Neuronal stem cell (in vitro differentiated cells): ENCODE measurements around the gene CTNND2.

Experiments used
- DNase-seq: peaks from one replicate; pipeline ENCODE4 v3.0.0-alpha.2; 2013; ENCODE audit warnings: low spot score
- H2AFZ ChIP-seq: one replicate; pipeline ENCODE4 v1.6.1; 2013; ENCODE audit warnings: mild to moderate bottlenecking, low read length, inconsistent platforms
- H2AK5ac ChIP-seq: 2 replicates; pipeline ENCODE4 v1.6.1; 2013; ENCODE audit warnings: low read depth, mild to moderate bottlenecking, inconsistent platforms, low read length, moderate library complexity, mixed read lengths
- H2BK120ac ChIP-seq: 2 replicates; pipeline ENCODE4 v1.6.1; 2013; ENCODE audit warnings: low read depth, mild to moderate bottlenecking, inconsistent platforms, low read length, moderate library complexity, mixed read lengths
- H2BK12ac ChIP-seq: one replicate; pipeline ENCODE4 v1.6.1; 2013; ENCODE audit warnings: low read length, inconsistent platforms
- H2BK15ac ChIP-seq: 2 replicates; pipeline ENCODE4 v1.6.1; 2013; ENCODE audit warnings: mild to moderate bottlenecking, low read length, inconsistent platforms, mixed read lengths
- H2BK5ac ChIP-seq: one replicate; pipeline ENCODE4 v1.6.1; 2013; ENCODE audit warnings: inconsistent platforms, mild to moderate bottlenecking, low read length, moderate library complexity
- H3K14ac ChIP-seq: one replicate; pipeline ENCODE4 v1.6.1; 2013; ENCODE audit warnings: low read length, inconsistent platforms
- H3K18ac ChIP-seq: 2 replicates; pipeline ENCODE4 v1.6.1; 2013; ENCODE audit warnings: low read length, inconsistent platforms
- H3K23ac ChIP-seq: 2 replicates; pipeline ENCODE4 v1.6.1; 2013; ENCODE audit warnings: low read depth, mild to moderate bottlenecking, mixed read lengths, low read length, inconsistent platforms; ENCODE audit not compliant: poor library complexity
- H3K27ac ChIP-seq: replicated peaks from 3 replicates; pipeline ENCODE4 v1.5.1; 2013; ENCODE audit warnings: low read length, inconsistent platforms
- H3K27me3 ChIP-seq, 3 experiments: 2 replicates each; pipeline ENCODE4 v1.6.1; 2013; ENCODE audit warnings: low read length in 3 of 3, mild to moderate bottlenecking in 2 of 3, inconsistent platforms in 1 of 3, low read depth in 1 of 3, mixed read lengths in 1 of 3, moderate library complexity in 1 of 3; ENCODE audit not compliant: control insufficient read depth in 3 of 3, insufficient read depth in 3 of 3
- H3K36me3 ChIP-seq, 2 donors: replicated peaks in 1 of 2; 2 replicates each; pipeline ENCODE4 v1.6.1; 2013; ENCODE audit warnings: low read length in 2 of 2; ENCODE audit not compliant: control insufficient read depth in 2 of 2, insufficient read depth in 2 of 2
- H3K4ac ChIP-seq: 2 replicates; pipeline ENCODE4 v1.6.1; 2013; ENCODE audit warnings: inconsistent platforms, mild to moderate bottlenecking, low read length, moderate library complexity
- H3K4me1 ChIP-seq, 2 donors: 1 replicate in 1 of 2; 2 replicates in 1 of 2; pipeline ENCODE4 v1.6.1; 2013; ENCODE audit warnings: low read length in 2 of 2, low read depth in 1 of 2; ENCODE audit not compliant: control insufficient read depth in 2 of 2, insufficient read depth in 1 of 2
- H3K4me2 ChIP-seq: one replicate; pipeline ENCODE4 v1.6.1; 2013; ENCODE audit warnings: mild to moderate bottlenecking, low read length, inconsistent platforms; ENCODE audit not compliant: insufficient read depth, poor library complexity, severe bottlenecking
- H3K4me3 ChIP-seq, 2 donors: 2 replicates each; pipeline ENCODE4 v1.5.1; 2013; ENCODE audit warnings: low read length in 2 of 2, mild to moderate bottlenecking in 2 of 2, inconsistent platforms in 1 of 2, moderate library complexity in 1 of 2
- H3K79me1 ChIP-seq: one replicate; pipeline ENCODE4 v1.6.1; 2013; ENCODE audit warnings: low read depth, mild to moderate bottlenecking, inconsistent platforms, low read length, moderate library complexity
- H3K9ac ChIP-seq: one replicate; pipeline ENCODE4 v1.6.1; 2013; ENCODE audit warnings: mild to moderate bottlenecking, low read depth, low read length, inconsistent platforms; ENCODE audit not compliant: poor library complexity
- H3K9me3 ChIP-seq, 2 donors: replicated peaks in 1 of 2; 2 replicates each; pipeline versions ENCODE3 to v1.6.1; 2013; ENCODE audit warnings: low read length in 2 of 2, mild to moderate bottlenecking in 2 of 2, inconsistent platforms in 1 of 2, low read depth in 1 of 2, mixed read lengths in 1 of 2, moderate library complexity in 1 of 2; ENCODE audit not compliant: control insufficient read depth in 2 of 2, insufficient read depth in 1 of 2
- H4K8ac ChIP-seq: one replicate; pipeline ENCODE4 v1.6.1; 2013; ENCODE audit warnings: low read depth, mild to moderate bottlenecking, inconsistent platforms, low read length, moderate library complexity
- H4K91ac ChIP-seq: one replicate; pipeline ENCODE4 v1.6.1; 2013; ENCODE audit warnings: low read length, low read depth, mild to moderate bottlenecking, inconsistent platforms; ENCODE audit not compliant: poor library complexity
- WGBS, 2 donors: extraction: QIAGEN DNeasy Blood & Tissue Kit; methylation state at CpG; one replicate each; pipeline ENCODE4 v1.1.7; 2013; ENCODE audit warnings: missing lambda C conversion rate in 2 of 2, mixed read lengths in 1 of 2; ENCODE audit not compliant: insufficient read length in 2 of 2, insufficient replicate concordance in 1 of 2; ENCODE audit errors: extremely low coverage in 2 of 2; 5-methylcytosine and 5-hydroxymethylcytosine counted together

CTNND2 gene

GRCh38 chr5:11304641-11305040, 599.6 kb downstream of the CTNND2 start:
- Histone ChIP-seq H3K4me2 (no peak overlapping the region), H3K79me1 (no peaks in the 10 kb centered on the region), H4K91ac (no peak overlapping the region), H3K9ac (no peak overlapping the region), H2BK15ac (no peak overlapping the region), H2AFZ (no peak overlapping the region), H3K4me3 (no peak overlapping the region), H3K27me3 (no peaks in the 10 kb centered on the region), H4K8ac (no peak overlapping the region), H3K4ac (no peak overlapping the region), H2BK12ac (no peak overlapping the region), H3K36me3 (no peaks in the 10 kb centered on the region), H2BK5ac (no peak overlapping the region), H2BK120ac (no peak overlapping the region), H3K23ac (no peak overlapping the region), H3K27ac (no peak overlapping the region), H2AK5ac (no peak overlapping the region), H3K18ac (peak overlapping the region; percentile 62), H3K14ac (no peak overlapping the region), H3K9me3 (peaks cover 2 to 6% of the 10 kb centered on the region in 2 donors), H3K4me1 (no peaks in the 10 kb centered on the region)
- no peak for DNase-seq
- WGBS, 2 donors, result no CpG with 5 or more reads among the region's 7 CpGs

DNA sequence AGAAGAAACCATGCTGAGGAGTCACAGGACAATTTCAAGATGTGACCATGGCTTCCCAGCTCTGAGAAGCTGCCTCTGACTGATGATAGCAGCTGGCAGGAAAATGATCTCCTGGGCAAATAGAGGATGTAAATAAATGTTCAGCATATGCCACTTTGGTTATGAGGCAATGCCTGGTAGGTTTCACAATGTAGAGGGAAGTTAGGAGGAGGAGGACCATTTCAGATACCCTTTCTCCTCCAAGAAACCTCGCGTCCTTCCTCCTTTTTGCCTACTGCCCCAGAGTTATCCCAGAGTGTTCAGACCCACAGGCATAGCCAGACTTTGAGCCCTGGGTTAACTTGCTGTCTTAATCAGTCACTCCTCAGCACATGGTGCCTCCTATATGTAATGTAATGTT, 601.6 kb downstream of the CTNND2 start:
- no peak overlapping the region for H2BK5ac ChIP-seq
- no peak overlapping the region for H2BK12ac ChIP-seq
- H4K91ac ChIP-seq, result no peak overlapping the region
- H3K36me3 ChIP-seq, result no peaks in the 10 kb centered on the region
- H3K27me3 ChIP-seq, result no peaks in the 10 kb centered on the region
- no CpG with 5 or more reads among the region's 2 CpGs for WGBS, 2 donors
- H2BK15ac ChIP-seq, result no peak overlapping the region
- H3K4me3 ChIP-seq, result no peak overlapping the region
- no peak overlapping the region for H3K4ac ChIP-seq
- H3K4me1 ChIP-seq, result no peaks in the 10 kb centered on the region
- H2AK5ac ChIP-seq, result no peak overlapping the region
- no peak overlapping the region for H3K18ac ChIP-seq
- no peak overlapping the region for H2AFZ ChIP-seq
- H3K27ac ChIP-seq, result no peak overlapping the region
- H3K9ac ChIP-seq, result no peak overlapping the region
- no peak overlapping the region for H2BK120ac ChIP-seq
- no peaks in the 10 kb centered on the region for H3K79me1 ChIP-seq
- DNase-seq, result no peak
- no peak overlapping the region for H3K14ac ChIP-seq
- H3K4me2 ChIP-seq, result no peak overlapping the region
- no peak overlapping the region for H4K8ac ChIP-seq
- no peak overlapping the region for H3K23ac ChIP-seq
- H3K9me3 ChIP-seq, result peaks cover under 1 to 2% of the 10 kb centered on the region in 2 donors

DNA sequence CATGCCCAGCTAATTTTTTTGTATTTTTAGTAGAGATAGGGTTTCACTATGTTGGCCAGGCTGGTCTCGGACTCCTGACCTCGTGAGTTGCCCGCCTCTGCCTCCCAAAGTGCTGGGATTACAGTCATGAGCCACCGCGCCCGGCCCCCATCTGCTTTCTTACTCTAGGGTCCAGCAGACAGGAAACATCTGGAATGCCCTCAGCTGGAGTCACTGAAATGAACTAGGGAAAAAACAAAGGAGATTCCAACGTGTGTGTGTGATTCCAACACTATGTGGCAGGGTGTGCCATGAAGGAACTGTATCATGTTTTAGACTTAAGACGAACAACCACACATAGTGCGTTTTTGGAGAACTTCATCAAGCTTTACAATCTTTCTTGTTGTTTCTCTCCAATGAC, 603.1 kb downstream of the CTNND2 start:
- H3K27me3 ChIP-seq, result no peaks in the 10 kb centered on the region
- no CpG with 5 or more reads among the region's 9 CpGs for WGBS, 2 donors
- H3K4ac ChIP-seq, result no peak overlapping the region
- H3K18ac ChIP-seq, result no peak overlapping the region
- H3K79me1 ChIP-seq, result no peaks in the 10 kb centered on the region
- no peak overlapping the region for H3K23ac ChIP-seq
- H3K4me3 ChIP-seq, result no peak overlapping the region
- H3K36me3 ChIP-seq, result no peaks in the 10 kb centered on the region
- H4K8ac ChIP-seq, result no peak overlapping the region
- no peak overlapping the region for H3K14ac ChIP-seq
- no peak overlapping the region for H2AFZ ChIP-seq
- H2BK5ac ChIP-seq, result no peak overlapping the region
- H3K4me1 ChIP-seq, result no peaks in the 10 kb centered on the region
- no peak for DNase-seq
- no peak overlapping the region for H3K27ac ChIP-seq
- no peak overlapping the region for H2BK120ac ChIP-seq
- no peak overlapping the region for H3K4me2 ChIP-seq
- H2BK12ac ChIP-seq, result no peak overlapping the region
- no peak overlapping the region for H3K9ac ChIP-seq
- H2BK15ac ChIP-seq, result no peak overlapping the region
- no peak overlapping the region for H2AK5ac ChIP-seq
- H3K9me3 ChIP-seq, result peaks cover 0 to 2% of the 10 kb centered on the region in 2 donors
- no peak overlapping the region for H4K91ac ChIP-seq

DNA sequence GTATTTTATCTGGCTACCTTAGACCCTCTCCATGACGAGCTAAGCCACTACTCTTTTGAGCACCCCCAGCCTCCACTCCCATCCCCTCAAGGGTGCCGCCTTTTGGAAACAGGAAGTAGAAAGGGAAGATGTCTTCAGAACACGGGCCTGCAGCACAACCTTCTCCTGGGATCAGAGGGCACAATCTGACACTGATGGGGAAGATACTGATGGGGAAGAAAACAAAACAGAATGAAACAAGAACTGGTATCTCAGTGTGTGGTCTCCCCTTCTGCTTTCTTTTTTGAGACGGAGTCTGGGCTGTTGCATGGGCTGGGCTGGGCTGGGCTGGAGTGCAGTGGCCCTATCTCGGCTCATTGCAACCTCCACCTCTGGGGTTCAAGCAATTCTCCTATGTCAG, 603.5 kb downstream of the CTNND2 start:
- Histone ChIP-seq H2BK12ac (no peak overlapping the region), H2BK120ac (no peak overlapping the region), H3K14ac (no peak overlapping the region), H3K27ac (no peak overlapping the region), H3K9ac (no peak overlapping the region), H2BK5ac (no peak overlapping the region), H3K4me1 (no peaks in the 10 kb centered on the region), H2AFZ (no peak overlapping the region), H3K18ac (no peak overlapping the region), H3K36me3 (no peaks in the 10 kb centered on the region), H3K23ac (no peak overlapping the region), H3K27me3 (no peaks in the 10 kb centered on the region), H3K4me2 (no peak overlapping the region), H4K91ac (no peak overlapping the region), H2AK5ac (no peak overlapping the region), H3K9me3 (peaks cover 0 to 2% of the 10 kb centered on the region in 2 donors), H4K8ac (no peak overlapping the region), H3K79me1 (no peaks in the 10 kb centered on the region), H3K4me3 (peak overlapping the region in 1 of 2 donors; percentile 4), H2BK15ac (no peak overlapping the region), H3K4ac (no peak overlapping the region)
- WGBS, 2 donors, result no CpG with 5 or more reads among the region's 5 CpGs
- DNase-seq, result no peak
